Stimulated activated CD4-positive, alpha-beta T cell treated with anti-CD3 and anti-CD28 coated beads, Interleukin-4, amount 100 ng/mL, for 48 hours (primary cell): Measurements from ENCODE around the gene SLC10A6.

Source experiments
- DNase-seq, 2 donors: peaks; one replicate each; pipeline ENCODE4 v3.0.0-alpha.2; 2020; ENCODE audit warnings: low read depth in 2 of 2

SLC10A6 gene

DNA sequence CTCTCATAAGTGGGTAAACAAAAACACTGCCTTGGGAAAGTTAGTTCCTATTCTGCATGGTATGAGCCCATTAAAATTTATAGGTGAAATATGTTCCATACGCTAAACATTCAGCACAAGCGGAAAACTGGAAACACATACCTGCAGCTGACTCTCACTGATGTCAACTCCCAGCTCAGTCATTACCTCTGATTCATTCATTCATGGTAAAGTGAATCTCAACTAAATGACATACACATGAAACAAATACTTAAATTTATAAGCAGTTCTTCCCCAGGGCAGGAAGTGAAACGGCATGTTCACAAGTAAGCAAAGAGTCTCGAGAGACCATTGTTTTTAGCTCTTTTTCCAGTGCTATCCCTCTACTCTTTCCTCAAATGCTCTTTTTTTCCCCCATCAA, 1.6 kb downstream of the SLC10A6 start:
- no peak for DNase-seq

DNA sequence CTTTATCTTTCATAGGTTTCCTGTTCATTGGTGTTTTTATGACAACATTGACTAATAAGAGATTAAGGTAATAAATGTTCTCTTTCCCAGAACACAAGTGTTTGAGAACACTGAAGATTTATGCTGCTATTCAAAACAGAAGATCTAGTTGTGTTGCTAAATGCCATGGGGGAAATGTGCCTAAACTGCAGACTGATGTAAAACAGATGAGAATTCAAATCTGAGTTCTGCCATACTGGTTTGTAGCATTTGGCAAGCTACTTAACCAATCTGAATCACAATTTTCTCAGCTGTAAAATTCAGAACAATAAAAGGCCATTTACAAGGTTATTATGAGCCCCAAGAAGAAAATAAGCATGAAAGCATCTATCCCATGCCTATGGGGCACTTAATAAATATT, 2.3 kb downstream of the SLC10A6 start:
- no peak for DNase-seq

DNA sequence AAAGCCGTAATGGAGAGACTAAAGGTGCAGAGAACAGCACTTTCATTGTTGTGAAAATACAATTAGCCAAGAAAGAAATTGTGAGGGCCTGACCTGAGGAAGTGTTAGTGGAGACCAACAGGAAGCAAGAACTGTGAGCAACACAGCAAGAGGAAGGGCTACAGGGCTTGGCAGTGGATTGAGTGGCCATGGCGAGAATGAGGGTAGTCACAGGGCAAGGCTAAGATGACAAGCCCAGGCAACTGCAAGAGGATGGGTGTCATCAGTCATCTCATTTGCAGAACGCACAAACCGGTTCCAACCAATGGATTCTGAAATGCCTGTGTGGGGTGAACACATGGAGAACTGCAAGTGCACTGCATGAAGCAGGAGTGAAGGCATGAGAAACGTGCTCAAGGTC, 3.6 kb downstream of the SLC10A6 start:
- DNase-seq: no peak

DNA sequence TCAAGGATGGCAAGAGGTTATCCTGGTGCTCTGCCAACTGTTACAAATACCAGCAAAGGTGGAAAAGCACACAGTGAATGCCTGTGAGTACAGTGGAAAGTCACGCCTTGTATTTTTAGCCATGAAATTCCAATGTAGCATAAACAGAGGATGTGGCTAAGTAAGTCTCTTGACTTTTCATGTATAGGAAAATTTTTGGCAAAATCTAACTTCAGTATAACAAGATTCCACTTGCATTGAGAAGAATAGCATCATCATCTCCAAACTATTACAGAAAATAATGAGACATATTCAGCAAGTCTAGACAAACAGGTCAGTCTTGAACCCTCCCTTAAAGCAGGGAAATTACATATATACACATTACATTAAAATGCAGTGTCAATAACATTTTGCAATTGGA, 7.9 kb downstream of the SLC10A6 start:
- DNase-seq: no peak

DNA sequence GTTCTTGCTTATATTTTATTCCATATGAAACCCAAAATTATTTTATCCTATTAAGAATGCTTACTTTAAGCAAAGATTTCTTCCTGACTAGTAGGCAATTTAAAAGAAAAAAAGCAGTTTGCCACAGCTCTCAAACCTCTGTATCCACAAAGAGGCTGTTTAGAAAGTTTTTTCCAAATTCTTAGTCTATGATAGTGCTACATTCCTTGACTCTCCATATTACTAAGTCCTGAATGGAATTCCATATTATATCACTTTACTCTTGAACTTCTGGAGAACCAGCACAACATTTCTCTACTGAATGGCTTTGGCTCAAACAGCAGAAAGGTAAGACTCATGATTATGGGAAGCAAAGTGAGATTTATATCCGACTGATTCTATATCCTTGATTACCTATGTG, 8.3 kb downstream of the SLC10A6 start:
- no peak for DNase-seq

DNA sequence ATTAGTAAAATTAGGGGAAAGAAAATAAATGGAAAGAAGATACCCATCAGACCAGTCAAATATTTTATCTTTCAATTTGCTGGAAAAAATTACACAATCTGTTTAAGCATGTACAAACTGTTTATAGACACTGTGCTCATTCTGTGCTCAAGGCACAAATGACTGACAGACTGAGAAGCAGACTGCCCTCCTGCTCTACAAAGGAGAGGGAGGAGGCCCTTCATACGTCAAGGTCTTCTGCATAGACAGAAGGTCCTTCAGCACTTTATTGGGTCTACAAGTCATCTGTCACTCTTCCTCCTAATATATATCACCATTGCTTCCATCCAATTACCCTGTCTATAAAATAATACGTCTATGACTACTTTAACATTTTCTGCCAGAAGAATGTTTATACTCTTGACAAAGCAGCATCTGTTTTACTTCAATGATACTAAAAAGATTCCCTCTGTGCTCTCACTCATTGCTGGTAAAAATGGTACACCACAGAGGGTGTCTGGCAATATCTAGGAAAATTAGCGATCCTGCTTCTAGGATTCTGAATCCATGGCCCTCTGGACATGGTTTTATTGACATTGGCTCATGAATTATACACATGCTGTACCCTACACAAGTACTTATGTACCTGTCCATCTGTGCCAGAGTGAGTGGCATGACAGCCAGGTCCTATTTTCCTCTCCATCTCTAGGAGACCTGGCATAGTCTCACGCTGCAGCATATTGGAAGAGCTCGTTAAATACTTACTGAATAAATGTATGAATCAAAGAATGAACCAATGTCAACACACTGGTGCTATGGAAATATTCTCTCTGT, 11.3 kb downstream of the SLC10A6 start:
- DNase-seq: no peak

DNA sequence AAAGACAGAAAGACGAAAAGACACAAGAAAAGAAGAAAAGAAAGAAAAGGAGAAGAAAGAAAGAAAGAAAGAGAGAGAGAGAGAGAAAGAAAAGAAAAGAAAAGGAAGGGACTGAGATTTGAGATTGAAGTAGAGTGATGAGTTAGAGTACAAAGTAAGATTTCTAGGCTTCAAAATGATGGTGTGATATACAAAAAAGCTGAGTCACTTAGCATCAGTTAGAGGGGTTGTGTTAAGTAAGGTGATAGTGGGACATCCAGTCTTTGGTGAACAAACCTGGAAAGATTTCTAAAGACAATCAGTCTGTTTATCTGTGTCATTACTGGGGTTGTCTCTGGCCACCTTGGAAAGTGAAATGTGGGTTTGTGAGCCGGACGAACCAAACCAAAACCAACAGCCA, 13.5 kb downstream of the SLC10A6 start:
- DNase-seq: no peak

DNA sequence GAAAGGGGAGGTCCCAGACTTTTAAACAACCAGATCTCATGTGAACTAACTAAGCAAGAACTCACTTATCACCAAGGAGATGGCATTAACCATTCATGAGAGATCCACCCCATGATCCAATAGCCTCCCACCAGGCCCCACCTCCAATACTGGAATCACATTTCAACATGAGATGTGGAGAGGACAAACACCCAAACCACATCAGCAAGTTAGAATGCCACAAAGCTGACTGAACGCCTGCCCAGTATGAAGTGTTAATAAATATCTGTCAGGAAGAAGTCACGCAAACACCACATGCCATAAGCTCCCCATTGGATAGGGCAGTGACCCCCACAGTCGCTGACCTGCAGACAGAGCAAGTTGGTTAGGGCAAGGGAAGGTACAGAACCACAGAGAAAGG, 14.3 kb downstream of the SLC10A6 start:
- no peak for DNase-seq

DNA sequence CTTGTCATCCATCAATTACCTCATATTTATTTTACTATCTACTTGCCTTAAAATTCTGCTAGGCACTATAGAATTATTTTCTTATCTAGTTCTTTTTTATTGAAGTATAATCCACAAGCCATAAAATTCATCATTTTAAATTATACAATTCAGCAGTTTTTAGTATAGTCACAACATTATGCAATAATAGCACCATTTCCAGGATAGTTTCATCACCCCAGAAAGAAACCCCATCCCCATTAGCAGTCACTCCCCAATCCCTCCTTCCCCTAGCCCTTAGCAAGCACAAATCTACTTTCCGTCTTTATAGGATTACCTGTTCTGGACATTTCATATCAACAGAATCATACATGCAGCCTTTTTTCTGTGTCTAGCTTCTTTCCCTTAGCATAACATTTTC, 15.6 kb downstream of the SLC10A6 start:
- no peak for DNase-seq

DNA sequence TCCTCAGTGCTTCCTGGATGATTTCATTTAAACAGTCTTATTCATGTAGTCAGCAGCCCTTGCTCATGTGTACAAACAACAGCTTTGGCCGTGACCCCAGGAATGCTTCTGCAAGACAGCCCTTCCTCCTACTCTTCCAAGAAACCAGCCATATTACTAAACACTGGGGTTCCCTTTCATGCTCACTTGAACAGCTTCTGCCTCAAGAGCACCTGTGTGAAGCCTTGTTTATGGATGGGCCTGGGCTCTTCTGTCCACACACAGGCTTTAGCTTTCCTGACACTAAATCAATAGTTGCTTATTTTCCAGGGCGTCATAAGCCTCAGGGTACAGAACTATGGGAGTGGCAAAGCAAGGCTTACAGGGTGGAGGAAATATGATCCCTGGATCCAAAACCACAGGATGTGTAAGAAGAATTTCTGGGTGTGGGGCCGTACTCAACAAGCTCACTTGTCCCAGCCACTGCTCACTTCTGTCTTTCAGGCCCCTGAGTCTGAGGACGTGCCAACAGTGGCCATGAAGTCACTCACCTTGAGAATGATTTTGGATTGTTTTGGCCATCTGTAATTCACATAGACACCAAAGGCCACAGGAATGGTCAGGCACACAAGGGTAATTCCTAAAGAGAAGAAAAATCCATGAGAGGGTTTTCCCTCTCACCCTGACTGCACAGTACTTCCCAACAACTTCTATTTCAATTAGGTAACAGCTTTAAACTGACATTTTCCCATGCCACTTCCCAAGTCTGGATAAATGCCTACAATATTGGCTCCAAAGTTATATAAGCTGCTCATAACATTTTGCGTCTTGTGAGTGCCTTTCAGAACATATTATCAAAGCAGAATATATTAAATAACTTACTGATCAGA, 17.7 kb downstream of the SLC10A6 start:
- DNase-seq: no peak

DNA sequence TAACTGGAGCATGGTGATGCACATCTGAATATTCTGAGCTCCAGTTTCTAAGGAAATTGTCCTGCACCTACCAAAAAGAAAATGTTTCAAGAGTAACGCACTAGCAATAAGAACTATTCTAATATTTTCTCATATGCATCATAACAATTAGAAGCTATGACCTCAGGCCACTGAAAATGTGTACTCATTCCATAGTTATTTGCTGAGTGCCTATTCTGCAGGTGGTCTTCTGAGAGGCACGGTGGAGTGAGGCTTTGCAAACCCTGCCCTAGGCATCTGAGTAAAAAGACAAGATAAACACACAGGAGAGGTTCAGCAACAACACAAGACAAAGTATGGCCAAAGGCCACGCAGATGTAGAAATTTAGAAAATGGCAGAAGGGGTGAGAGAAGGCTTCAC, 23.7 kb downstream of the SLC10A6 start:
- DNase-seq: no peak

DNA sequence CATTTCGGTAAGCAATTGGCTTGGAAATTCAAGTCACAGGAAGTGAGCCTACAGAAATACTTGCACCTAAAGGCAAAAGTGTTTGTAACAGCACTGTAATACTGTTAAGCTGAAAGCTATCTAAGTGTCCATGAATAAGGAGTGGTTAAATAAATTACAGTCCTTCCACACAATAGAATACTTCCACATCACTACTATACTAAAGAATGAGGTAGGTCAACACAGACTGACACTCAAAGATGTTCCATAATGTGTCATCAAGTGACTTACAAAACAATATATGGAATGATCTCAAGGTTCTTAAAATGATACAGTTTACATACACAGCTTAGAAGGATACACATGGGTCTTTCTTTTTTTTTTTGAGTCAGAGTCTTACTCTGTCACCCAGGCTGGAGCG, 27.0 kb downstream of the SLC10A6 start:
- DNase-seq: no peak

DNA sequence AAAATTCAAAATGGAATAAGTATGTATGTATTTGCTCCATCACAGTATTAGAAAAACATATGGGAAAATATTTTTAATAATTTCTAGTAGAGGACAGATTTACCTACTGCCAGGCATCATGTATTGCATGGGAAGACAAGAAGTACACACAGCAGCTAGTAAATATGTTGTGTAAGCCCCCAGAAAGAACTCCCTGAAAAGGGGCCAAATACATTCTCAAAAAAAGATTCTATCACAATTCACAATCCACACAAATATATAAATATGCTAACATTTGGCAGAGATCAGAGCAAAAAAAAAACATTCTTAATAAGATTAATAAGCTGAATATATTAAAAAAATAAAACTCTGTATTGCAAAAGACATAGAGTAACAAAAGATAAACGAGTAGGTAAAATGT, 28.0 kb downstream of the SLC10A6 start:
- DNase-seq: no peak

DNA sequence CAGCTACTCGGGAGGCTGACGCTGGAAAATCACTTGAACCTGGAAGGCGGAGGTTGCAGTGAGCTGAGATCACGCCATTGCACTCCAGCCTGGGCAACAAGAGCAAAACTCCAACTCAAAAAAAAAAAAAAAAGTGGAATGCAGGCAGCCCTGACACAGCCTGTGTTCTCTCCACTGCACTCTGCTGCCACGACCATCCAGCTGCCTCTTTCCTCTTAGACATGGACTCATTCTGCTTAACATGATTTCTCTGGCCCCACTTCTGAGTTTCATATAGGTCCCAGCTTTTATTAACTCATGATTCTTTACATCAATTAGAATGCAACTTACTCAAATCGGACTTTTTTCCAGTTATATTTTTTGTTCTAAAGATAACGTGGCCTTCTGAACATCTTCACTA, 29.6 kb downstream of the SLC10A6 start:
- DNase-seq: no peak

DNA sequence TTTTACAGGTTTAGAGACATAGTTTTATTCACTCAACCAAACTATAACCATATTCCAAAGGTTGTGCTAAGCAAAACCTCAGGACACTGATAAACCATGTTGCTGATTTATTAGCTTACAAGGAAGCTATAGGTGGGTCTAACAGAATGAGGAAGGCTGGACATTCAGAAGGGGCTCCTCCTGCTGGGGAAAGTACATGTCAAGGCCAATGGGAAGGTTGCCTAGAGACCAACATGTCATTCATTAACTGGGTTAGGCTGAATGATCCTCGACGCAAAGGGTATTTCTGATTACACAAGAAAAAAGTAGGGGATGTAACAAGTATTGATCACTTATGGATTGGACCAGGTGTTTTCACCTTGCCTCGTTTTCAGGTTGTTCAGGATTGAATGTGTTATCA, 30.3 kb downstream of the SLC10A6 start:
- no peak for DNase-seq

DNA sequence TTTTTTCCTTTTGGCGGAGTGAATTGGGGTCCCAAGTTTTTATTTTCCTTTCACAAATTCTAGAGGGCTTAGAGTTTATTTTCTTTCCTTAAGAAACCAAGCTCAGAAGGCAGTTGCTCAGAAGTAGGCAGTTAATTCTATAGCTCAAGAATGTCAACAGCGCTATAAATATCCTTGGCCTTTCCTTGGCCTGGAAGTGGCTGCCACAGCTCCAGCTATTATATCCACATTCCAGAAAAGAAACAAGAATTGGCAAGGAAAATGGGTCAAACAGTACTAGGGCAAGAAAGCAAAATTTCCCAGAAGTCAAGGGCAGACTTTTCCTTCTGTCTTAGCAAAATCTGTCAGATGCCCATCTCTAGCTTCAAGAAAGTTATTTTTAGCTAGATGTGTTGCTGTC, 31.0 kb downstream of the SLC10A6 start:
- no peak for DNase-seq

DNA sequence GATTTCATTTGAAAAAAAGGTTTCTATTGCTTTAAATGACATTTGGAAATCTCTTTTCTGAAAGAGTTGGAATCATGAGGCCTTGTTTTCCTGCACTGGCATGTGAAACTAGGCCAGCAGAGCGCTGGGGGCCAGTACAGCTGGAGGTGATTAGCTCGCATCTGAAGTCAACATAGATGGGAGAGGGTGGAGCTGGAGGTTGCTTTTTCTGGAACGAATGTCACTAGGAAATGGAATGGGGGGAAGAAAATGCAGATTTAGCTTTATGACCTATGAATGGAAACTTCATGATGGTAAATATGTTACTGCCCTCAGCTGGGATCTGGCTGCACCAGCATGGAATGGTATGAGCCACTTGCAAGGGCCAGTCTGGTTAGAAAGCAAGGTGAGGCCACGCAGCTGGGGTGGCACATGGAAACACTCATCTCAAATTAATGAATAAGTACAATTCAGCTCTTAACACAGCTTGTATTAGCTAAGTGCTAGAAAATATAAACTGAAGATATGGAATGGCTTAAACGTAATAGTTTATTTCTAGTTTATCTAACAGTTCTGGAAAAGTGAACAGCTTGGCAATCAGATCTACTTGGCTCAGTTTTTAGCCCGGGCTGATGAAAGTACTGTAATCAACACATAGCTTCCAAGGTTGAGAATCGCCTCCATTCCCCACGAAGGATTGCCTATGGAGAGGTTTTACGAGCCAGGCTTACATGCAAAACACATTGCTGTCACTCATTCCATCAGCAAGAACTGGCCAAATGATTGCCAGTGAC, 32.5 kb downstream of the SLC10A6 start:
- no peak for DNase-seq

DNA sequence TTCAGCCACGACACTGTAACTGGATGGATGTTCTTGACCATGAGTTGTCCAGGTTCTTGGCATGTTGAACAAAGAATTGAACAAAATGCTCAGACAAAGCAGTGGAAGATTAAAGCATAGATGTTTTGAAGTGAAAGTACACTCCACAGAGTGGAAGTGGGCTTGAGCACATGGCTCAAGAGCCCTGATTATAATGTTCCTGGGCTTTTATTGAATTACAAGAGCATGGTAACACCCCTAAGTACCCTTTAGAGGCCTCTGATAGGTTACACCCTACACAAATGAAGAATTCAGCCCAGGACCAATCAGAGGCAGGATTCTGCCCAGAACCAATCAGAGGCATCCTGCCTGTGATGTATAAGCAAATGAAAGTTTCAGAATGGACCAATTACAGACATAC, 33.5 kb downstream of the SLC10A6 start:
- no peak for DNase-seq

DNA sequence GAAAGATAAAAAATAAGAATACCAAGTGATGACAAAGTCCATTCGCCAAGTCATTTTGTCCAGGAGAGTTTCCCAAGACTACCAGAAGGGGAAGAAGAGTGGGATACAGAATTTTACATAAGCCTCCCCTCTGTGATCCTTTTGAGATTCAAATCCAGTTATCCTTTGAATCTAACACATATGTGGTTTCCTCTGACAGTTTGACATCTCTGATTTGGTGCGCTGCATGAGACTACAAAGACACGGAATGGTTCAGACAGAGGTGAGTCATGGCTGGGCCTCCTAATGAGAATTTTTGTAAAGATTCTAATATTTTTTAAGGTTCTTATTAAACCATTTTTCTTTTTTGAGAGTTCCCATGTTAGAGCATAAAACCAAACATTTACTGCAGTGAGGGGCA, 38.3 kb downstream of the SLC10A6 start:
- no peak for DNase-seq

DNA sequence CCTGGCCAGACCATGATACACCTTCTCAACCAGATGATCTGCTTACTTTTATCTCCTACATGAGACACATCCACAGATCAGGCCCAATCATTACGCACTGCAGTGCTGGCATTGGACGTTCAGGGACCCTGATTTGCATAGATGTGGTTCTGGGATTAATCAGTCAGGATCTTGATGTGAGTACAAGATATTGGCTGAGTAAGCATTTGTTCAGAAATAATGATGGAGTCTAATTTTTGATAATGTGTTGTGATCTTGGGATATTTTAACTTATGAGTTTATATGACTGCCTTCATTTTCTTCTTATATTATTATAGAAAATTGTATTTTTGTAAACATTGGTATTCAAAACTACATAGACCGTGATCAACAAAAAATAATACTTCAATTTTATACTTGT, 39.4 kb downstream of the SLC10A6 start:
- no peak for DNase-seq

DNA sequence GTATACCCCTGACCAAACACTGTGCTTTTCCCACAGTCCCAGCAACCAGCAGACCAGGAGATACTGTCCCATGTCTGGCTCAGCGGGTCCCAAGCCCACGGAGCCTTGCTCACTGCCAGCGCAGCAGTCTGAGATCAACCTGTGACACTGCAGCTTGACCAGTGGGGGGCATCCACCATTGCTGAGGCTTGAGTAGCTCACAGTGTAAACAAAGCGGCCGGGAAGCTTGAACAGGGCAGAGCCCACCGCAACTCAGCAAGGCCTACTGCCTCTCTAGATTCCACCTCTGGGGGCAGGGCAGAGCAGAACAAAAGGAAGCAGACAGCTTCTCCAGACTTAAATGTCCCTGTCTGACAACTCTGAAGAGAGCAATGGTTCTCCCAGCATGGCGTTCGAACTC, 58.1 kb downstream of the SLC10A6 start:
- DNase-seq: no peak

DNA sequence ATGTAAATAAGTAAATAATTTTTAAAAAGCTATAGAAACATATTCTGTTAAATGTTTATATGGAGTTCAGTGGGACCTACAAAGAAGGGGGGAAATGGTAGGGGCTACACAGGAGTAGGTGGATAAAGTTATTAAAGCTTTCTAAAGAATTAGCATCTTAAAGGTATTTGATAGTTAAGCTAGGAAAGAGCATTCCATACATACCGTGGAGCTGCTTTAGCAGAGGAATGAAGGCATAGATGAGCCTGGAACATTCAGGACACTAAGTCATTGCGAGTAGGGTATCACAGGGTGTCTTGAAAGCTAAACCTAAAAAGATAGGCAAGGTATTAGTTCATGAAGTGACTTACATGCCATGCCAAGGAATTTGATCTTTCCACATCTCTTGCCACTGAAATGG, 60.4 kb downstream of the SLC10A6 start:
- DNase-seq: no peak

DNA sequence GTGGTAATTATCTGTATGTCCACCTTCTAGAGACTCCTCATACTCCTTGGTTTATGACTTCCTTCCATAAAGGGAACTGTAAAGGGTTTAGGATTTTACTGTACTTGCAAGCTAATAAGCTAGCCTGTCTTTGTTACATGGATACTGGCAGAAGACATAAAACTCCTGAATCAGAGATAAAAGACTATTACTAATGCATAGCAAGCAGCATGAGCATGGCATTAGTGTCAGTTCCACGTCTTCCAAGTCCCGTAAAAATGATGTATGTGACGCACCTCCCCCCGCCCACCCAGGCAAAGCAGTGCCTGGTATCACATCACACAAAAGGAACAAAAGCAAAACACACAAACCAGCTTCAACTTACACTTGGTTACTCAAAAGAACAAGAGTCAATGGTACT, 71.0 kb downstream of the SLC10A6 start:
- DNase-seq: no peak
